BLaER1 treated with 17β-estradiol and CSF1 and Interleukin-3, amounts not matched to agents 10 nM and 100 nM (cell line): Measurements from ENCODE around the gene WDR54.

Experiments
- H3K27ac ChIP-seq, 11 experiments: shearing (Covaris generic); formaldehyde crosslinking; 2 replicates each; pipeline ENCODE4 v1.8.1; 2022
- H3K27me3 ChIP-seq, 11 experiments: shearing (Covaris generic); formaldehyde crosslinking; 2 replicates each; pipeline ENCODE4 v1.8.1; 2022
- H3K36me3 ChIP-seq, 11 experiments: shearing (Covaris generic); formaldehyde crosslinking; 2 replicates each; pipeline ENCODE4 v1.8.1; 2022
- H3K4me1 ChIP-seq, 10 experiments: shearing (Covaris generic); formaldehyde crosslinking; 2 replicates each; pipeline ENCODE4 v1.8.1; 2022
- H3K4me2 ChIP-seq, 11 experiments: shearing (Covaris generic); formaldehyde crosslinking; 2 replicates each; pipeline ENCODE4 v1.8.1; 2022
- H3K4me3 ChIP-seq, 10 experiments: shearing (Covaris generic); formaldehyde crosslinking; 2 replicates each; pipeline ENCODE4 v1.8.1; 2022
- H3K9ac ChIP-seq, 11 experiments: shearing (Covaris generic); formaldehyde crosslinking; 2 replicates each; pipeline ENCODE4 v1.8.1; 2022
- H3K9me3 ChIP-seq, 11 experiments: shearing (Covaris generic); formaldehyde crosslinking; replicated peaks in 1 of 11; 2 replicates each; pipeline ENCODE4 v1.8.1; 2022
- H4K20me1 ChIP-seq, 11 experiments: shearing (Covaris generic); formaldehyde crosslinking; 2 replicates each; pipeline ENCODE4 v1.8.1; 2022
- Cebpa-rat ChIP-seq, 11 experiments: shearing (Covaris generic); IDR thresholded peaks; 2 replicates each; pipeline ENCODE4 v1.8.1; 2022

The WDR54 gene

DNA sequence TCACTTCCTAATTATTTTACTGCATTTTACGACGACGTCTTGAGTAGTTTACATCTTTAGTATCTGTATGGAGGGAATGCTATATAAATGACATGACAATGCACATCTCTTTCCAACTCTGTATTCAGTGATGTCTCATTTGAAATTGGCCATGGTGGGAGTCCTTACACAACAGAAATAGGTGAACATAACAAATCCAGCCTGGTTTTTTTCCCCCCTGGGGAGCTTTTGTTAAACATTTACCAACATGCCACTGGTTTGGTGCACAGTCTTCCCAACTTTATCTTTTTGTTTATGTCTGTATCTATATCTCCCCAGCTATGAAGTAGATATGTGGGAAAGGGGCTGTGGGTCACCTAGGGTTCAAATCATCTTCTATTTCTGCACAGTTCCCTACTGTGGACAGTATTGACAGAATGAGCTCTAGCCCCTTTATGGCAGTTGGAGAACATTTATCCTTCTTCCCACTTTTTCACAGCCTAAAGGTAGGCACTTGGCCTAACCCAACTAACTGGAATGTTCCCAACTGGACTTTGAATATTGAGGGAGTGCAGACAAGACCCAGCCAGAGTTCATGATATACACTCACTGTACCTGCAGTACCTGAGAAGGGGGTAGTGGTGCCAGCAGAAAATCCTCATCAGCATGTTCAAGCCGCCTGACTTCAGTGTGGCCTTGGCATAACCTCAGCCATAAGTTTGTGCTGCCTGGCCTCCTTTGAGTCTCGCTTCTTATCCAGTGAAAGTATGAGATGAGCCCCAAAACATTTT is 25.9 kb downstream of the WDR54 start:
- Histone ChIP-seq H3K27me3 (peaks cover 0 to 5% (median 1%) of the 10 kb centered on the region in 11 experiments; a peak in 13 of 22 replicates), H3K36me3 (no peaks in the 10 kb centered on the region), H3K4me3 (no peak overlapping the region), H3K9ac (no peak overlapping the region), H3K4me1 (peaks cover 19 to 28% (median 23%) of the 10 kb centered on the region in 10 experiments), H3K9me3 (no peaks in the 10 kb centered on the region), H3K4me2 (no peak overlapping the region), H3K27ac (no peak overlapping the region), H4K20me1 (no peaks in the 10 kb centered on the region)
- TF ChIP-seq Cebpa-rat (IDR thresholded peaks at IDR 0.05) = no peak

GRCh38 chr2:74448771-74449170 is 27.2 kb downstream of the WDR54 start:
- H3K4me1 ChIP-seq = peaks cover 21 to 33% (median 26%) of the 10 kb centered on the region in 10 experiments
- no peak overlapping the region for H3K9ac ChIP-seq
- H3K9me3 ChIP-seq = no peaks in the 10 kb centered on the region
- H3K4me3 ChIP-seq = no peak overlapping the region
- H3K27ac ChIP-seq = no peak overlapping the region
- no peaks in the 10 kb centered on the region for H3K27me3 ChIP-seq
- H3K4me2 ChIP-seq = no peak overlapping the region
- no peak for TF ChIP-seq Cebpa-rat (IDR thresholded peaks at IDR 0.05)
- H4K20me1 ChIP-seq = no peaks in the 10 kb centered on the region
- H3K36me3 ChIP-seq = no peaks in the 10 kb centered on the region

GRCh38 chr2:74450570-74451190 is 29.1 kb downstream of the WDR54 start:
- H4K20me1 ChIP-seq = no peaks in the 10 kb centered on the region
- no peak for TF ChIP-seq Cebpa-rat (IDR thresholded peaks at IDR 0.05)
- H3K4me2 ChIP-seq = no peak overlapping the region
- no peak overlapping the region for H3K27ac ChIP-seq
- H3K4me3 ChIP-seq = no peak overlapping the region
- no peaks in the 10 kb centered on the region for H3K36me3 ChIP-seq
- H3K27me3 ChIP-seq = no peaks in the 10 kb centered on the region
- H3K4me1 ChIP-seq = peaks cover 11 to 29% (median 23%) of the 10 kb centered on the region in 10 experiments
- no peaks in the 10 kb centered on the region for H3K9me3 ChIP-seq
- no peak overlapping the region for H3K9ac ChIP-seq

- H3K4me1 ChIP-seq = peaks cover 36 to 56% (median 47%) of the 10 kb centered on the region in 10 experiments
- TF ChIP-seq Cebpa-rat (IDR thresholded peaks at IDR 0.05) = no peak
- H3K36me3 ChIP-seq = no peaks in the 10 kb centered on the region
- peak within 1 kb of the TSS in 10 of 11 experiments; percentile 46 to 73 (median 61); a peak in 20 of 22 replicates for H3K27ac ChIP-seq
- H3K4me3 ChIP-seq = peak within 1 kb of the TSS; percentile 63 to 91 (median 76)
- H4K20me1 ChIP-seq = no peaks in the 10 kb centered on the region
- H3K9ac ChIP-seq = peak within 1 kb of the TSS; percentile 74 to 91 (median 81)
- H3K4me2 ChIP-seq = peak within 1 kb of the TSS; percentile 94 to 99 (median 97)
- no peaks in the 10 kb centered on the region for H3K9me3 ChIP-seq
- H3K27me3 ChIP-seq = no peaks in the 10 kb centered on the region
Observed at GRCh38 chr2:74454654-74455511, 33.4 kb downstream of the WDR54 start, which contains the start of gene INO80B. Gene INO80B (plus strand): TSS chr2:74455087. CDS start chr2:74455117, 30 bp downstream.

DNA sequence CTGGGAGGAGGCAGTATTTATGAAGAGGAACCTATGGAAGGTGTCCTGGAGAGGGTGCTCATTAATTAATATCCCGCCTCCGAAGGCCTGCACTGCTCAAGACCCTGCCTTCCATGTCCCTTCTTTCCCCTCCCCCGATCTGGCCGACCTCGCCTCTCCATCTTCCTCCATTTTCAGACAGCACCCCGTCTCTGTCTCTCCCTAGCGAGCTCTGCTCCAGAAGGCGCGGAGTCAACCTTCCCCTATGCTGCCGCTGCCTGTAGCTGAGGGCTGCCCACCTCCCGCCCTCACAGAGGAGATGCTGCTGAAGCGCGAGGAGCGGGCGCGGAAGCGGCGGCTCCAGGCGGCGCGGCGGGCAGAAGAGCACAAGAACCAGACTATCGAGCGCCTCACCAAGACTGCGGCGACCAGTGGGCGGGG is 35.6 kb downstream of the WDR54 start:
- peak overlapping the region; percentile 94 to 99 (median 97) for H3K4me2 ChIP-seq
- H3K4me3 ChIP-seq = peak overlapping the region; percentile 75 to 91 (median 80)
- H3K27ac ChIP-seq = peak overlapping the region; percentile 23 to 90 (median 85); a peak in 21 of 22 replicates
- H3K27me3 ChIP-seq = no peaks in the 10 kb centered on the region
- H3K9me3 ChIP-seq = no peaks in the 10 kb centered on the region
- no peak for TF ChIP-seq Cebpa-rat (IDR thresholded peaks at IDR 0.05)
- peaks cover 0 to 13% (median 0%) of the 10 kb centered on the region in 11 experiments; a peak in 4 of 22 replicates for H4K20me1 ChIP-seq
- H3K4me1 ChIP-seq = peaks cover 38 to 55% (median 47%) of the 10 kb centered on the region in 10 experiments
- peak overlapping the region; percentile 79 to 91 (median 85) for H3K9ac ChIP-seq
- peaks cover 13 to 20% (median 16%) of the 10 kb centered on the region in 11 experiments for H3K36me3 ChIP-seq

DNA sequence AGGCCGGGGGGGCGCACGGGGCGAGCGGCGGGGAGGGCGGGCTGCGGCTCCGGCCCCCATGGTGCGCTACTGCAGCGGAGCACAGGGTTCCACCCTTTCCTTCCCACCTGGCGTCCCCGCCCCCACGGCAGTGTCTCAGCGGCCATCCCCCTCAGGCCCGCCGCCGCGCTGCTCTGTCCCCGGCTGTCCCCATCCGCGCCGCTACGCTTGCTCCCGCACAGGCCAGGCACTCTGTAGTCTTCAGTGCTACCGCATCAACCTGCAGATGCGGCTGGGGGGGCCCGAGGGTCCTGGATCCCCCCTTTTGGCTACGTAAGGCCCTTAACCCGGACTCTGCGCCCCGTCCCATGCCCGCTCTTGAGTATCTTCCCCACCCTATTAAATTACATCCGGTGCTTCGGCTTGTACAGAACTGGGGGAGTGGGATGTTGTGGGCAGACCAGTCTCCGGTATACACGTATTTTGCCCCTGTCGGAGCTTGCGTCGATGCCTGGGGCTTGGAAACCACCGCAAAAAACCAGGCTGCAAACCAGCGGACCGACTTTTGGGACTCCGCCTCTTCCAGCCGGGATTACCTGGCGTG is 36.1 kb downstream of the WDR54 start:
- peak overlapping the region; percentile 94 to 99 (median 97) for H3K4me2 ChIP-seq
- peaks cover 33 to 50% (median 42%) of the 10 kb centered on the region in 10 experiments for H3K4me1 ChIP-seq
- peak overlapping the region; percentile 75 to 91 (median 80) for H3K4me3 ChIP-seq
- H3K27ac ChIP-seq = peak overlapping the region; percentile 67 to 90 (median 85)
- H3K27me3 ChIP-seq = no peaks in the 10 kb centered on the region
- peak overlapping the region; percentile 79 to 91 (median 85) for H3K9ac ChIP-seq
- H4K20me1 ChIP-seq = peaks cover 0 to 15% (median 0%) of the 10 kb centered on the region in 11 experiments; a peak in 5 of 22 replicates
- no peaks in the 10 kb centered on the region for H3K9me3 ChIP-seq
- TF ChIP-seq Cebpa-rat (IDR thresholded peaks at IDR 0.05) = no peak
- H3K36me3 ChIP-seq = peaks cover 18 to 25% (median 21%) of the 10 kb centered on the region in 11 experiments

GRCh38 chr2:74458132-74458937 is 36.8 kb downstream of the WDR54 start, which contains the start of gene WBP1:
Gene WBP1 (plus strand): TSS chr2:74458438. CDS start chr2:74458603, 165 bp downstream.
- Histone ChIP-seq H3K36me3 (peaks cover 25 to 32% (median 27%) of the 10 kb centered on the region in 11 experiments), H3K4me1 (peaks cover 33 to 48% (median 39%) of the 10 kb centered on the region in 10 experiments), H4K20me1 (peaks cover 0 to 20% (median 0%) of the 10 kb centered on the region in 11 experiments; a peak in 6 of 22 replicates), H3K27ac (peak within 1 kb of the TSS; percentile 67 to 90 (median 85)), H3K9ac (peak within 1 kb of the TSS; percentile 79 to 91 (median 85)), H3K4me2 (peak within 1 kb of the TSS; percentile 95 to 99 (median 97)), H3K4me3 (peak within 1 kb of the TSS; percentile 75 to 91 (median 80)), H3K27me3 (no peaks in the 10 kb centered on the region), H3K9me3 (no peaks in the 10 kb centered on the region)
- no peak for TF ChIP-seq Cebpa-rat (IDR thresholded peaks at IDR 0.05)
